Measurements from ENCODE around the gene LUZP2. TPM values are rescaled to one million over a fixed set of nuclear protein-coding genes. Genes with fewer than 3 reads are reported as not detected.
"Not testable (repeated sequence)": the region's sequence is repeated elsewhere in the genome, so short reads cannot be mapped to it uniquely, and the experiment has no call there.

LUZP2 gene
- polyA plus RNA-seq, 1 experiment: 1.6 TPM

GRCh38 chr11:24880962-24881361, 384.1 kb downstream of the LUZP2 start:
- DNase-seq (ENCODE audit: low read depth, low spot score): no peak
- Histone ChIP-seq H3K27ac (ENCODE audit: low read depth, low read length) (no peak overlapping the region), H3K9me3 (ENCODE audit: control insufficient read depth, insufficient read depth, low read length) (no peaks in the 10 kb centered on the region), H3K4me3 (ENCODE audit: low read depth, low read length) (no peak overlapping the region), H3K27me3 (ENCODE audit: control insufficient read depth, insufficient read depth, low read length) (no peaks in the 10 kb centered on the region)
- POLR2A ChIA-PET: no interaction called here
- TF ChIP-seq, protein P1, sequence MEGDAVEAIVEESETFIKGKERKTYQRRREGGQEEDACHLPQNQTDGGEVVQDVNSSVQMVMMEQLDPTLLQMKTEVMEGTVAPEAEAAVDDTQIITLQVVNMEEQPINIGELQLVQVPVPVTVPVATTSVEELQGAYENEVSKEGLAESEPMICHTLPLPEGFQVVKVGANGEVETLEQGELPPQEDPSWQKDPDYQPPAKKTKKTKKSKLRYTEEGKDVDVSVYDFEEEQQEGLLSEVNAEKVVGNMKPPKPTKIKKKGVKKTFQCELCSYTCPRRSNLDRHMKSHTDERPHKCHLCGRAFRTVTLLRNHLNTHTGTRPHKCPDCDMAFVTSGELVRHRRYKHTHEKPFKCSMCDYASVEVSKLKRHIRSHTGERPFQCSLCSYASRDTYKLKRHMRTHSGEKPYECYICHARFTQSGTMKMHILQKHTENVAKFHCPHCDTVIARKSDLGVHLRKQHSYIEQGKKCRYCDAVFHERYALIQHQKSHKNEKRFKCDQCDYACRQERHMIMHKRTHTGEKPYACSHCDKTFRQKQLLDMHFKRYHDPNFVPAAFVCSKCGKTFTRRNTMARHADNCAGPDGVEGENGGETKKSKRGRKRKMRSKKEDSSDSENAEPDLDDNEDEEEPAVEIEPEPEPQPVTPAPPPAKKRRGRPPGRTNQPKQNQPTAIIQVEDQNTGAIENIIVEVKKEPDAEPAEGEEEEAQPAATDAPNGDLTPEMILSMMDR (IDR thresholded peaks at IDR 0.05; ENCODE audit: low read depth, low read length): no peak
- CTCF ChIA-PET: no interaction called here

DNA sequence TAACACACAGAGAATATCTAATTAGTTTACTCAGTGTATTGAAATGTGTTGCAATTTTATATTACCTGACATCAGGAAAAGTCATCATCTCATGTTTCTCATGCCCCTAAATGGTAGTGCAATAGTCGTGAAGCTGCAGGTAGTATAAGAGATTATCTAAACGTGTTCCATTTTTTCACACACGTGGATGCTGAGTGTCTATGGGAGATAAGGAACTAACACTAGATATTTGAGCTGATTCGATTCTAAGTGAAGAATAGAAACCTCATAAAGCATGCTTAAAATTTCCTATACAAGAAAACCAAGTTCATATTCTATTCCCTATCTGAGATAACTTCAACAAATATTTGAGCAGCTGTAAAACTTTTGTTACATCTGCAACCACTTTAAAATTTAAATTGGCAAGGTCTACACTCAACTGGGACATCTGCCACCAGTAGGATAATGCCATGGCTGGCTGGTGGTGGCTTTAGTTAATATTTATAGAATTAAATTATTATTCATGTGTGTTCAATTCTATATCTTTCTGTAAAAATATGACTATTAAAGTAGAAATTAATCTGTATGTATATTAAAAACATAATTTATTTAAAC, 388.8 kb downstream of the LUZP2 start:
- no peak for DNase-seq (ENCODE audit: low read depth, low spot score)
- ChIA-PET CTCF (interaction anchor here (1.0 kb wide), 1 partner anchor 10 kb away, joined by 3 read pairs; no protein-coding TSS in a partner anchor), POLR2A (no interaction called here)
- TF ChIP-seq, protein P1 (IDR thresholded peaks at IDR 0.05; ENCODE audit: low read depth, low read length): no peak
- Histone ChIP-seq H3K4me3 (ENCODE audit: low read depth, low read length) (no peak overlapping the region), H3K27me3 (ENCODE audit: control insufficient read depth, insufficient read depth, low read length) (no peaks in the 10 kb centered on the region), H3K9me3 (ENCODE audit: control insufficient read depth, insufficient read depth, low read length) (no peaks in the 10 kb centered on the region), H3K27ac (ENCODE audit: low read depth, low read length) (no peak overlapping the region)

- Histone ChIP-seq H3K27ac (ENCODE audit: low read depth, low read length) (no peak overlapping the region), H3K27me3 (ENCODE audit: control insufficient read depth, insufficient read depth, low read length) (no peaks in the 10 kb centered on the region), H3K4me3 (ENCODE audit: low read depth, low read length) (no peak overlapping the region), H3K9me3 (ENCODE audit: control insufficient read depth, insufficient read depth, low read length) (no peaks in the 10 kb centered on the region)
- DNase-seq (ENCODE audit: low read depth, low spot score): no peak
- ChIA-PET POLR2A (no interaction called here), CTCF (no interaction called here)
- TF ChIP-seq, protein P1 (IDR thresholded peaks at IDR 0.05; ENCODE audit: low read depth, low read length): no peak
These were observed 390.2 kb downstream of the LUZP2 start for GRCh38 chr11:24886880-24887619.

DNA sequence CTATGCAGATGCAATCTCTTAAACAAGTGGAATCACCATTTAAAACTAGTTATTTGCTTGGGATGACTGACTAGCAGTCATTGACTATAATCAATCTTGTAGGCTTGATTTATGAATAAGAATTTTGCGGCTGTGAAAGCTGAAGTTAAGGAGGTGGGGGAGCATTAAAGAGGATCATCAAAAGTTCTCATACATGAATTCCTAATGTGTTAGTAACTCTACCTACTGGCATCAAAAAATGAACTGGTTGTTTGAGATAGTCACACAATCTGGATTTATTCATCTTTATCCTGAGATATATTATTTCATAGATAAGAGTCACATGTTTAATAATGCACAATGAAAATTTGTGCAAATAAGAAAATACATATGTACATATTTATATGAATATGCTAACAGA, 393.6 kb downstream of the LUZP2 start:
- POLR2A ChIA-PET: no interaction called here
- no peak for DNase-seq (ENCODE audit: low read depth, low spot score)
- Histone ChIP-seq H3K27me3 (ENCODE audit: control insufficient read depth, insufficient read depth, low read length) (no peaks in the 10 kb centered on the region), H3K4me3 (ENCODE audit: low read depth, low read length) (no peak overlapping the region), H3K9me3 (ENCODE audit: control insufficient read depth, insufficient read depth, low read length) (no peaks in the 10 kb centered on the region), H3K27ac (ENCODE audit: low read depth, low read length) (no peak overlapping the region)
- CTCF ChIA-PET: no interaction called here
- TF ChIP-seq, protein P1 (IDR thresholded peaks at IDR 0.05; ENCODE audit: low read depth, low read length): no peak

DNA sequence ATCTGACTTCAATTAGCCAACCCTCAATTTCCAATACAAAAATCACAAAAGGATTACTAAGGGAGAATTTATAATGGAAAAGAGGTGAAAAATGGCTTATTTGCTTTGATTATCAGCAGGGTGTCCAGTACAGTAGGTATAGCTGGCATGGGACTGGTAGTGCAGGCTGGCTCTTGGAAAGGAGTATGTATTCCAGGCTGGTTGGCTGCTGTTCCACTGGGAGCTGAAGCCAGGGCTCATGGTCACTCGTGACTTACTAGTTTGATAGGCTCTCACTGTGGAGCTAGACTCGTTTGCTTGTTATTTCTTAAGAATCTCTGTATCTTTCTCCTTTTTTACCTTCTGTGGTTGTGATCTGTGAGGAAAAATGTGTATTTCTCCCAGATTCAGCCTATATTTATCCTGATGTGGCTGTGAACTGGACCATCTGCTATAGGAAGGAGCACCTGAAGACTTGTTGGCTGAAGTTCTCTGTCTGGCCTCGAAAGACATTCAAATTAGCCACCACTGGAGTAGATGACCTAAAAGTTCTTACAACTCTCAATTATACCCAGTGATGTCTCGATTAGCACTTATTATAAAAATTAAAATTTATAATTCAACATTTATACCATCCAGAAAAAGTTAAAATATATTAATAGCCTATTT, 395.1 kb downstream of the LUZP2 start:
- DNase-seq (ENCODE audit: low read depth, low spot score); H3K4me3 ChIP-seq (ENCODE audit: low read depth, low read length); CTCF ChIA-PET; POLR2A ChIA-PET; H3K27me3 ChIP-seq (ENCODE audit: control insufficient read depth, insufficient read depth, low read length); H3K27ac ChIP-seq (ENCODE audit: low read depth, low read length); H3K9me3 ChIP-seq (ENCODE audit: control insufficient read depth, insufficient read depth, low read length): not testable (repeated sequence)

Measured in AG04450 (cell line).